PFSK-1 (cell line): ENCODE results near the gene TASL.

Experiments used
- FOXP2 ChIP-seq: optimal IDR thresholded peaks from 2 replicates; pipeline ENCODE3; 2011; ENCODE audit warnings: borderline replicate concordance, control low read depth, inconsistent platforms; ENCODE audit not compliant: insufficient read depth; ENCODE audit errors: extremely low read length, extremely low read depth
- POLR2AphosphoS5 ChIP-seq: IDR thresholded peaks from 2 replicates; pipeline ENCODE4 v1.6.1; 2012; ENCODE audit warnings: low read depth, mild to moderate bottlenecking, control low read depth, low read length, moderate library complexity
- SIN3A ChIP-seq: IDR thresholded peaks from 2 replicates; pipeline ENCODE4 v1.6.1; 2012; ENCODE audit warnings: mild to moderate bottlenecking, low read length, moderate library complexity, borderline replicate concordance; ENCODE audit not compliant: insufficient read depth
- TAF1 ChIP-seq: IDR thresholded peaks from 2 replicates; pipeline ENCODE4 v1.6.1; 2012; ENCODE audit warnings: low read length, control low read depth, borderline replicate concordance; ENCODE audit not compliant: insufficient read depth
- TF ChIP-seq, protein P1 (sequence below), 2 experiments: IDR thresholded peaks; 2 replicates each; pipeline versions ENCODE4 v1.6.1 to v1.8.0; 2011 to 2012; ENCODE audit warnings: low read depth in 2 of 2, low read length in 2 of 2, control low read depth in 1 of 2, inconsistent platforms in 1 of 2, mild to moderate bottlenecking in 1 of 2, moderate library complexity in 1 of 2; ENCODE audit not compliant: insufficient read depth in 1 of 2

The TASL gene

DNA sequence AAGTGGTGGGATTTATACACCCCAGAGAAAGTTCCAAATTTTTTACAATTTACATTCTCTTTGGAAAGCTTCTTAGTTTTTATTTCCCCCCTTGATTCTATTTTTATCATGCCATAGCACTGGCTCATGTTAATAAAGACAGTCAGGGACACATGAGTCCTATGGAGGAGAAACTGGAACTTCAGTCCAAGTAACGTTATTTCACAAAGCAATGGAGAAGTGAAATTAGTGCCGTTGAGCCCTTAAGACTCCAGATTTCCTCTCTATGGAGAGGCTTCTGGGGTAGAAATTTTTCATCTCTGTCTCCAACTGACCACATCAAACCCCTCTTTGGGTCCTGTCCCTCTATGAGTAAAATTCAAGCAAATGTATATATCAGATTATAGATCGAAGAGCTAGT, 12.8 kb upstream of the TASL start:
- TF ChIP-seq, protein P1, sequence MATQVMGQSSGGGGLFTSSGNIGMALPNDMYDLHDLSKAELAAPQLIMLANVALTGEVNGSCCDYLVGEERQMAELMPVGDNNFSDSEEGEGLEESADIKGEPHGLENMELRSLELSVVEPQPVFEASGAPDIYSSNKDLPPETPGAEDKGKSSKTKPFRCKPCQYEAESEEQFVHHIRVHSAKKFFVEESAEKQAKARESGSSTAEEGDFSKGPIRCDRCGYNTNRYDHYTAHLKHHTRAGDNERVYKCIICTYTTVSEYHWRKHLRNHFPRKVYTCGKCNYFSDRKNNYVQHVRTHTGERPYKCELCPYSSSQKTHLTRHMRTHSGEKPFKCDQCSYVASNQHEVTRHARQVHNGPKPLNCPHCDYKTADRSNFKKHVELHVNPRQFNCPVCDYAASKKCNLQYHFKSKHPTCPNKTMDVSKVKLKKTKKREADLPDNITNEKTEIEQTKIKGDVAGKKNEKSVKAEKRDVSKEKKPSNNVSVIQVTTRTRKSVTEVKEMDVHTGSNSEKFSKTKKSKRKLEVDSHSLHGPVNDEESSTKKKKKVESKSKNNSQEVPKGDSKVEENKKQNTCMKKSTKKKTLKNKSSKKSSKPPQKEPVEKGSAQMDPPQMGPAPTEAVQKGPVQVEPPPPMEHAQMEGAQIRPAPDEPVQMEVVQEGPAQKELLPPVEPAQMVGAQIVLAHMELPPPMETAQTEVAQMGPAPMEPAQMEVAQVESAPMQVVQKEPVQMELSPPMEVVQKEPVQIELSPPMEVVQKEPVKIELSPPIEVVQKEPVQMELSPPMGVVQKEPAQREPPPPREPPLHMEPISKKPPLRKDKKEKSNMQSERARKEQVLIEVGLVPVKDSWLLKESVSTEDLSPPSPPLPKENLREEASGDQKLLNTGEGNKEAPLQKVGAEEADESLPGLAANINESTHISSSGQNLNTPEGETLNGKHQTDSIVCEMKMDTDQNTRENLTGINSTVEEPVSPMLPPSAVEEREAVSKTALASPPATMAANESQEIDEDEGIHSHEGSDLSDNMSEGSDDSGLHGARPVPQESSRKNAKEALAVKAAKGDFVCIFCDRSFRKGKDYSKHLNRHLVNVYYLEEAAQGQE (IDR thresholded peaks at IDR 0.05; ENCODE audit: insufficient read depth in 1 of 2, low read depth in 2 of 2, low read length in 2 of 2), result no peak
- TF ChIP-seq SIN3A (no peak), POLR2AphosphoS5 (no peak), FOXP2 (no peak), TAF1 (no peak)

DNA sequence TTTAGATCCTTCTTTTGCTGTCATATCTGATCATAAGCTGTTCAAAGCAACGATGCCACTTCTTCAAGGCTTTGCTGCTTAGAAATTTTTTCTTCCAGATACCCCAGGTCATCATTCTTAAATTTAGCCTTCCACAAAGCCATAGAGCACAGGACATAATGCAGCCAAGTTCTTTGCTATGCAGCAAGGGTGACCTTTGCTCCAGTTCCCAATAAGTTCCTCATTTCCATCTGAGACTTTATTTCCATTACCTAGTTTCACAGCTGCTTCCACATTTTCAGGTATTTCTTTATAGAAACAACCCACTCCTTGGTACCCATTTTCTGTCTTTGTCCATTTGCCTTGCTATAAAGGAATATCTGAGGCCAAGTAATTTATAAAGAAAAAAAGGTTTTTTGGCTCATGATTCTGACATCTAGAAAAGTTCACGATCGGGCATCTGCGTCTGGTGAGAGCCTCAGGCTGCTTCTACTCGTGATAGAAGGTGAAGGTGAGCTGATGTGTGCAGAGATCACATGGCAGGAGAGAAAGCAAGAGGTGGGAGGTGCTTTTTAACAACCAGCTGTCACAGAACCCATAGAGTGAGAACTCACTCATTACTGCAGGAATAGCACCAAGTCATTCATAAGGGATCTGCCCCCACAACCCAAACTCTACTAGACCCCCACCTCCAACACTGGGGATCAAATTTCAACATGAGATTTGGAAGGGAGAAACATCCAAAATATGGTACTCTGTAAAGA, 11.8 kb upstream of the TASL start:
- TF ChIP-seq, protein P1 (IDR thresholded peaks at IDR 0.05; ENCODE audit: insufficient read depth in 1 of 2, low read depth in 2 of 2, low read length in 2 of 2), result no peak
- TF ChIP-seq TAF1 (no peak), POLR2AphosphoS5 (no peak), FOXP2 (no peak), SIN3A (no peak)

DNA sequence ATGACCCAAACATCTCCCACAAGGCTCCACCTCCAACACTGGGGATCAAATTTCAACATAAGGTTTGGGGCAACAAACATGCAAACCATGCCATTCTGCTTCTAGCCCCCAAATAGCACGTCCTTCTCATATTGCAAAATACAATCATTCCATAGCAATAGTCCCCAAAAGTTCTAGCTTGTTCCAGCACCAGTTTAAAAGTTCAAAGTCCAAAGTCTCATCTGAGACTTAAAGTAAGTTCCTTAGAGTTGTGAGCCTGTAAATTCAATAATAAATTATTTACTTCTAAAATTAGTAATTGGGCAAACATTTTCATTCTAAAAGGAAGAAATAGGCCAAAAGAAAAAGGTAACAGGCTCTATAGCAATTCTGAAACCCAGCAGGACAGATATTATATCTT, 8.9 kb upstream of the TASL start:
- no peak for TF ChIP-seq POLR2AphosphoS5
- no peak for TF ChIP-seq TAF1
- TF ChIP-seq, protein P1 (IDR thresholded peaks at IDR 0.05; ENCODE audit: insufficient read depth in 1 of 2, low read depth in 2 of 2, low read length in 2 of 2), result no peak
- no peak for TF ChIP-seq FOXP2
- TF ChIP-seq SIN3A, result no peak

DNA sequence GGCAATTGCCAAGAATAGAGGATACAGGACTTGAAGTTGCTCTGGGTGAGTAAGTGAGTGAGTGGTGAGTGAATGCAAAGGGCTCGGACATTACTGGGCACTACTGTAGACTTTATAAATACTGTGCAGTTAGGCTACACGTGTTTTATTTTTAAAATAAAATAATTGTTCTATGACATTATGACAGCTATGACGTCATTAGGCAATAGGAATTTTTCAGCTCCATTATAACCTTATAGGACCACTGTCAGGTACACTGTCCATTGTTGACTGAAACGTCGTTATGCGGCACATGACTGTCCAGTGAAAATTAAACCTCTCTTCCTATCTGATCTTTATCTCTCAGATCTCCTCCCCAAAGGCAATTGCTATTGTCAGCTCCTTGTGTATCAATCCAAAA, 5.1 kb upstream of the TASL start:
- TF ChIP-seq FOXP2 (no peak), POLR2AphosphoS5 (no peak), SIN3A (no peak), TAF1 (no peak)
- TF ChIP-seq, protein P1 (IDR thresholded peaks at IDR 0.05; ENCODE audit: insufficient read depth in 1 of 2, low read depth in 2 of 2, low read length in 2 of 2), result no peak

DNA sequence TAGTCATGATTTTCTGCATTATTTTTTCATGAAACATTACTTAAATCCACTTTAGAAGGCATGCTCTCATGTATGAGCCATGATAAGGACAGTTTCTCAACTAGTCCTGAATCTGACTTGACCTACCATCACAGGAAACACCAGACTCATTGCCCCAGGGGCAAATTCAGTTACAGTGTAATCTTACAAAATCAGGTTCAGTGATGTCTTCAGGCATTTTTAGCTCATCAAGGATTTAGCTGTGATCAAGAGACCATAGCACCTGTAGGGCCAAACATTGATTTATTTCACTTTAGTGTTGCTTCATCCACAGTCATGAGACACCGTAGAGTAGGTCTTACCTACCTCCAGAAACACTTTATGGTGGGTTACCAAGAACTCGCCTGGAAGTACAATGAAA, 3.1 kb upstream of the TASL start:
- TF ChIP-seq SIN3A (no peak), FOXP2 (no peak), POLR2AphosphoS5 (no peak), TAF1 (no peak)
- TF ChIP-seq, protein P1 (IDR thresholded peaks at IDR 0.05; ENCODE audit: insufficient read depth in 1 of 2, low read depth in 2 of 2, low read length in 2 of 2), result no peak
